SJCRH30 (cell line): ENCODE data around the gene DR1. TPM values are rescaled to one million over a fixed set of nuclear protein-coding genes. Genes with fewer than 3 reads are reported as not detected.
A peak's percentile ranks its signal among the peaks of the same experiment; 100 is the strongest.

Experiments used
- DNase-seq, 2 experiments: peaks; one replicate each; pipeline ENCODE4 v3.0.0-alpha.2; 2015 to 2020
- H3K27ac ChIP-seq: fragments of 250-450 bp; sonication (Bioruptor Pico); 2 replicates; pipeline ENCODE4 v1.5.1; 2020; ENCODE audit warnings: mild to moderate bottlenecking, moderate library complexity
- H3K27me3 ChIP-seq: fragments of 250-450 bp; sonication (Bioruptor Pico); 2 replicates; pipeline ENCODE4 v1.5.1; 2020; ENCODE audit warnings: mild to moderate bottlenecking, moderate library complexity
- H3K36me3 ChIP-seq: fragments of 250-450 bp; sonication (Bioruptor Pico); 2 replicates; pipeline ENCODE4 v1.5.1; 2020; ENCODE audit warnings: mild to moderate bottlenecking, moderate library complexity
- H3K4me1 ChIP-seq: fragments of 250-450 bp; sonication (Bioruptor Pico); 2 replicates; pipeline ENCODE4 v1.5.1; 2020; ENCODE audit warnings: mild to moderate bottlenecking, moderate library complexity
- H3K4me3 ChIP-seq: fragments of 250-450 bp; sonication (Bioruptor Pico); 2 replicates; pipeline ENCODE4 v1.5.1; 2020; ENCODE audit warnings: mild to moderate bottlenecking, moderate library complexity
- H3K9me3 ChIP-seq: fragments of 250-450 bp; sonication (Bioruptor Pico); replicated peaks from 2 replicates; pipeline ENCODE4 v1.5.1; 2020; ENCODE audit warnings: mild to moderate bottlenecking, moderate library complexity
- total RNA-seq: library from RNA; depleted of rRNA; stranded (reverse); fragments of >200 nt; shearing (Covaris generic); gene quantifications from 2 replicates; pipeline ENCODE4 v1.2.3, GENCODE V29; 2014; rRNA removed

Gene DR1
- total RNA-seq = 58.7 and 61.0 TPM in 2 replicates

- Histone ChIP-seq H3K27ac (peak within 1 kb of the TSS; percentile 90), H3K4me3 (peak within 1 kb of the TSS; percentile 94), H3K36me3 (peaks cover 10% of the 10 kb centered on the region; the same call in 1 of the 2 replicates), H3K27me3 (no peaks in the 10 kb centered on the region), H3K9me3 (no peaks in the 10 kb centered on the region), H3K4me1 (peaks cover 17% of the 10 kb centered on the region)
- DNase-seq = peak; percentile 95 to 96
Measured at GRCh38 chr1:93345633-93346420, at the start of gene DR1. DR1 (plus strand) TSS chr1:93345907; CDS start chr1:93346646, 739 bp downstream.

- Histone ChIP-seq H3K4me1 (no peaks in the 10 kb centered on the region), H3K4me3 (no peak overlapping the region), H3K36me3 (no peaks in the 10 kb centered on the region), H3K27me3 (no peaks in the 10 kb centered on the region), H3K27ac (no peak overlapping the region), H3K9me3 (no peaks in the 10 kb centered on the region)
- DNase-seq = no peak
Measured at GRCh38 chr1:93296555-93297154, 49.1 kb upstream of the DR1 start.

GRCh38 chr1:93301131-93301530 lies 44.6 kb upstream of the DR1 start:
- Histone ChIP-seq H3K9me3 (no peaks in the 10 kb centered on the region), H3K27me3 (no peaks in the 10 kb centered on the region; the same call in 1 of the 2 replicates), H3K4me1 (no peaks in the 10 kb centered on the region), H3K4me3 (no peak overlapping the region), H3K27ac (no peak overlapping the region), H3K36me3 (no peaks in the 10 kb centered on the region)
- DNase-seq = no peak

GRCh38 chr1:93302078-93302477 lies 43.6 kb upstream of the DR1 start:
- DNase-seq = no peak
- no peaks in the 10 kb centered on the region; the same call in 1 of the 2 replicates for H3K27me3 ChIP-seq
- H3K27ac ChIP-seq = no peak overlapping the region
- no peaks in the 10 kb centered on the region for H3K4me1 ChIP-seq
- no peaks in the 10 kb centered on the region for H3K36me3 ChIP-seq
- no peak overlapping the region for H3K4me3 ChIP-seq
- no peaks in the 10 kb centered on the region for H3K9me3 ChIP-seq

GRCh38 chr1:93304716-93305138 lies 41.0 kb upstream of the DR1 start:
- Histone ChIP-seq H3K4me3 (no peak overlapping the region), H3K9me3 (peaks cover under 1% of the 10 kb centered on the region; the same call in 1 of the 2 replicates), H3K36me3 (no peaks in the 10 kb centered on the region), H3K27me3 (no peaks in the 10 kb centered on the region; the same call in 1 of the 2 replicates), H3K27ac (no peak overlapping the region), H3K4me1 (no peaks in the 10 kb centered on the region)
- peak; percentile 42 to 86 for DNase-seq

GRCh38 chr1:93306920-93307319 lies 38.8 kb upstream of the DR1 start:
- no peak overlapping the region for H3K27ac ChIP-seq
- H3K4me1 ChIP-seq = no peaks in the 10 kb centered on the region
- no peaks in the 10 kb centered on the region; the same call in 1 of the 2 replicates for H3K27me3 ChIP-seq
- H3K9me3 ChIP-seq = peaks cover 3% of the 10 kb centered on the region; the same call in 1 of the 2 replicates
- no peak overlapping the region for H3K4me3 ChIP-seq
- H3K36me3 ChIP-seq = no peaks in the 10 kb centered on the region
- DNase-seq = no peak

- Histone ChIP-seq H3K4me1 (peaks cover 5% of the 10 kb centered on the region), H3K27me3 (no peaks in the 10 kb centered on the region), H3K27ac (no peak overlapping the region), H3K9me3 (peaks cover 3% of the 10 kb centered on the region; the same call in 1 of the 2 replicates), H3K36me3 (no peaks in the 10 kb centered on the region), H3K4me3 (no peak overlapping the region)
- DNase-seq = no peak
Measured at GRCh38 chr1:93313026-93313425, 32.7 kb upstream of the DR1 start.

GRCh38 chr1:93317207-93317606 lies 28.5 kb upstream of the DR1 start:
- no peak overlapping the region for H3K27ac ChIP-seq
- H3K9me3 ChIP-seq = no peaks in the 10 kb centered on the region
- H3K4me1 ChIP-seq = peaks cover 7% of the 10 kb centered on the region
- no peaks in the 10 kb centered on the region for H3K36me3 ChIP-seq
- DNase-seq = no peak
- no peaks in the 10 kb centered on the region for H3K27me3 ChIP-seq
- no peak overlapping the region for H3K4me3 ChIP-seq

GRCh38 chr1:93317943-93318342 lies 27.8 kb upstream of the DR1 start:
- H3K27me3 ChIP-seq = no peaks in the 10 kb centered on the region
- H3K36me3 ChIP-seq = no peaks in the 10 kb centered on the region
- no peak overlapping the region for H3K4me3 ChIP-seq
- no peaks in the 10 kb centered on the region for H3K9me3 ChIP-seq
- peaks cover 7% of the 10 kb centered on the region for H3K4me1 ChIP-seq
- peak in 1 of 2 experiments; percentile 28 for DNase-seq
- H3K27ac ChIP-seq = no peak overlapping the region

GRCh38 chr1:93321720-93322119 lies 24.0 kb upstream of the DR1 start:
- Histone ChIP-seq H3K4me3 (no peak overlapping the region), H3K27ac (no peak overlapping the region), H3K9me3 (no peaks in the 10 kb centered on the region), H3K4me1 (peaks cover 9% of the 10 kb centered on the region), H3K27me3 (no peaks in the 10 kb centered on the region), H3K36me3 (no peaks in the 10 kb centered on the region)
- no peak for DNase-seq

- no peaks in the 10 kb centered on the region for H3K36me3 ChIP-seq
- no peaks in the 10 kb centered on the region for H3K27me3 ChIP-seq
- no peak for DNase-seq
- H3K4me3 ChIP-seq = no peak overlapping the region
- peaks cover 9% of the 10 kb centered on the region for H3K4me1 ChIP-seq
- no peaks in the 10 kb centered on the region for H3K9me3 ChIP-seq
- no peak overlapping the region for H3K27ac ChIP-seq
Measured at GRCh38 chr1:93322349-93322748, 23.4 kb upstream of the DR1 start.

GRCh38 chr1:93323185-93323820 lies 22.4 kb upstream of the DR1 start:
- DNase-seq = no peak
- Histone ChIP-seq H3K27ac (no peak overlapping the region), H3K27me3 (no peaks in the 10 kb centered on the region), H3K4me1 (peaks cover 2% of the 10 kb centered on the region; the same call in 1 of the 2 replicates), H3K9me3 (no peaks in the 10 kb centered on the region), H3K4me3 (no peak overlapping the region), H3K36me3 (no peaks in the 10 kb centered on the region)

GRCh38 chr1:93324486-93325464 lies 20.9 kb upstream of the DR1 start:
- Histone ChIP-seq H3K36me3 (no peaks in the 10 kb centered on the region), H3K27me3 (no peaks in the 10 kb centered on the region), H3K4me1 (peaks cover 11% of the 10 kb centered on the region; the same call in 1 of the 2 replicates), H3K4me3 (no peak overlapping the region), H3K27ac (no peak overlapping the region), H3K9me3 (no peaks in the 10 kb centered on the region; the same call in 1 of the 2 replicates)
- DNase-seq = no peak
